Measurements from ENCODE around the gene WASF2. TPM values are rescaled to one million over a fixed set of nuclear protein-coding genes. Genes with fewer than 3 reads are reported as not detected.
"Not testable (repeated sequence)": the region's sequence is repeated elsewhere in the genome, so short reads cannot be mapped to it uniquely, and the experiment has no call there.

WASF2 gene, protein sequence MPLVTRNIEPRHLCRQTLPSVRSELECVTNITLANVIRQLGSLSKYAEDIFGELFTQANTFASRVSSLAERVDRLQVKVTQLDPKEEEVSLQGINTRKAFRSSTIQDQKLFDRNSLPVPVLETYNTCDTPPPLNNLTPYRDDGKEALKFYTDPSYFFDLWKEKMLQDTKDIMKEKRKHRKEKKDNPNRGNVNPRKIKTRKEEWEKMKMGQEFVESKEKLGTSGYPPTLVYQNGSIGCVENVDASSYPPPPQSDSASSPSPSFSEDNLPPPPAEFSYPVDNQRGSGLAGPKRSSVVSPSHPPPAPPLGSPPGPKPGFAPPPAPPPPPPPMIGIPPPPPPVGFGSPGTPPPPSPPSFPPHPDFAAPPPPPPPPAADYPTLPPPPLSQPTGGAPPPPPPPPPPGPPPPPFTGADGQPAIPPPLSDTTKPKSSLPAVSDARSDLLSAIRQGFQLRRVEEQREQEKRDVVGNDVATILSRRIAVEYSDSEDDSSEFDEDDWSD
- 141 TPM for total RNA-seq

DNA sequence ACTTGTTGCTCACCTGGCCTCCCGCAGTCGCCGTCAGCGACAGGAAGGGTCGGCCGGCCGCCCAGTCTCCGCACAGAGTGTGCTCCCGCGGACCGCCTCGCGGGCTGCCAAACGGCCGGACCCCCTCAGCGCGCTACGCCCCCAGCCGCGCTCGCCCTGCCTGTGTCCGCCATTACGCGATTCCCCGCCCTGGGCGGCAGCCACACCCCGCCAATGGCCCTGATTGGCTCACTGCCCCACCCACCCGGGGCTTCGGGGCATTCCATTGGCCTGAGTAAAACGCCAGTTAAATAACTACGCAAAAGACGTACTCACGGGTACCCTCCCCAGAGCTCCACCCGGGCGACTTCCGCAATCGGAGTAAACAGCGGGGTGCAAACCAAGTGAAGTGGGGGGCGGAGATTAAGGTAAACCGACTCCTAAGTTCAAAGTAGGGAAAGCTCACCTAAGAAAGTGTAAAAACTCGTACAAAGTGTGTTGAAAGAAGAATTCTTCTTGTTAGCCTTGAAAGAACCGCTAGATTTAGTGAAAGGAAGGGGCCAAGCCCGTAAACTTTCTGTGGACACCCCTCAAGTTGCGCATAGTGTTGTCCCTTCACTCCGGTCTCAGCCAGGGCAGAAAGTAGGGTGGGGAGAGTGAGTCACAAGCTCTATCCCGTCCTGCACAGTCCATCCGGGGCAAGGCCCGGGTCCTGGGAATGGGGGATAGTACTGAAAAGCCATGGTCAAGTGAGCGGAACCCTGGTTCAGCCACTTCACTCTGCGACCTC lies at the start of gene WASF2:
TSS of gene WASF2 (minus strand) at position 195 of the 769 bp plus-strand sequence. CDS start 61,277 bp downstream, outside the sequence.
- peak; percentile 99 for DNase-seq (ENCODE audit: low spot score)

DNA sequence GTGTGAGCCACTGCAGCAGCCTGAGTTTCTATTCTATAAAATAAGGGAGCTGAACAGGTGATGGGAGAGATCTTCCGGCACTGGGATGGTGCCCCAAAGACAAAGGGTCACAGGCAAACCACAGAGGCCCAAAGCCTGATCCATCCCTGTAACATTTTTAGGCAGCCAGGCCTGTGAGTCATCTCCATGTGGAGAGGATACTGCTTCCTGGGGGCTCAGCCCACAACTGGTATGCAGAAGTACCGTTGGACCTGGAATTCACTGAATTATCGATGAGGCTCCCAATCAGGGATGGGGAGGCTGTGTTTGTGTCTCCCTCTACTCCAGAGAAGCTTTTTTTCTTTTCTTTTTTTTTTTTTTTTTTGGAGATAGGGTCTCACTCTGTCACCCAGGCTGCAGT lies 48.8 kb upstream of the WASF2 start:
- no peak for DNase-seq (ENCODE audit: low spot score)

DNA sequence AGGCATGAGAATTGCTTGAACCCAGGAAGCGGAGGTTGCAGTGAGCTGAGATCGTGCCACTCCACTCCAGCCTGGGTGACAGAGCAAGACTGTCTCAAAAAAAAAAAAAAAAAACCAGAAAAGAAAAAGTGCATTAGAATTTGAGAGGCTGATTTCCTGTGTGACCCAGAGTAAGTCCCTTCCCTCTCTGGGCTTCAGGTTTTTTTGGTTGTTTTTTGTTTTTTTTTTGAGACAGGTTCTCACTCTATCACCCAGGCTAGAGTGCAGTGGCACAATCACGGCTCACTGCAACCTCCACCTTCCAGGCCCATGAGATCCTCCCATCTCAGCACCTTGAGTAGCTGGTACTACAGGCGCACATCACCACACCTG lies 48.3 kb upstream of the WASF2 start:
- not testable (repeated sequence) for DNase-seq (ENCODE audit: low spot score)

DNA sequence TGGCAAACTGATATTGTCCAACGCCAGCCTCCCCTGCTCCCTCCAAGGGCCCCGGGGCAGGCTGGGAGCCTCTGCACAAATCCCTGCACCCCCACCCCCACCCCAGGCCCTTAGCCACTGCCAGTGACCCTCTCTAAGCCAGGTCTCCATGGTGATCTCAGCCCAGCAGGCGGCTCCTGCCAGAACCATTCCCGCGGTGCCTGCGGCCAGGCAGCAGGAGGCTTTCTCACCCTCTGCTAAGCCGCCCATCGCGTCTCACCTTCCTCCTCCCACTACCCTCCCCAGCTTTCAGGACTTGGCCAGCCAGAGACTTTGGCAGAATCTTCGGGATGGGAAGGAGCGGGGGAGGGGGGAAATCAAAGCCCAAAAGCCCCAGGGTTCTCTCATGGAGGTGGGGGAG lies 46.8 kb upstream of the WASF2 start:
- DNase-seq (ENCODE audit: low spot score): no peak

DNA sequence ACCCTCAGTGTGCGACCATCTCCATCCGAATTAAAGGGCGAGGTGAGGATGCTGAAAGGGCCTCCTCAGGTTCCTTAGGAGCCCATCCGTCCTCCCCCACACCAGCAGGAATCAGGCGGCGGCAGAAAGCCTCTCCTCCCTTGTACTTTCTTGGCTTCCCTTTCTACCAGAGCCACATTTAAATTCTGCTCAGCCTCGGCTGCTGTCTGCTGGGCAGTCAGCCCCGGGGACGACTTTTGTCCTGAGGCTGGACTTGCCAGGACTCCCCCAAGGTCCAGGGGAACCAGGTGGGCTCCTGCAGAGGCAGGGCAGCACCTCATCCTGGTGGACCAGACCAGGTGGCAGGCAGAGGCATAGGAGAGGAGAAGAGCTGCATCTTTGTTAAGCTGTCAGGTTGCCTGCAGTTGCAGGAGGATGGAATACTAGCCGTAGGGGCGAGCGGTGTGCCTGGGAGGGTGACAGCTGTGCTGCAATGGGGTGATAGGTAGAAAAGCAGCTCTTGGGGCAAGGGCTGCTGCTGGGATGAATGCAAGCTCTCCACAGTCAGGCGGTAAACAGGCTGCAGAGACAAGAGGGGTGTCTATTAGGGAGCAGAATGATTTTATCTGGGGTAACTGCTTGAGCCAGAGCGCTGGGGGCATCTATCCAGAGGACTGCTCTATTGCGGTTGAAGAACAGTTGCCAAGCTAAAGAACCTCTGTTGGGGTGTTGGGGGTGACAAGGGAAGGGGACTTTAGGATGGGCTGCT lies 46.2 kb upstream of the WASF2 start:
- no peak for DNase-seq (ENCODE audit: low spot score)

DNA sequence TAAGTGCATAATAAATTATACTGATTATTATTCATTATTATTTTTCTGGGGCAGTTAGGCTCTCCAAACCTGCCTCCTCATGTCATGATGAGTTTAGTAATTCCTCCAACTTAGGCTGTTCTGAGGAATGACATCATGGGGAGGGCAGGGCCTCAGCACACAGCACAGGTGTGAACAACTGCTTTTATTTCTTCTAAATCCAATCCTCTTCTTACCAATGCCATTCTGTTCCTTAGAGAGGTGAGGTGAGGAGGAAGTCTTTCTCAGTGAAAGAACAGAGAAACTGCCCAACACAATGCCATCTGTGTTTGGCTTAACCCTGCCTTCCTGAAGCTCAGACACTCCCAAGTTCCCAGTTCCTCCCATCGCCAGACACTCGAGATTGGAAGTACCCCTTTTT lies 45.4 kb upstream of the WASF2 start:
- no peak for DNase-seq (ENCODE audit: low spot score)

DNA sequence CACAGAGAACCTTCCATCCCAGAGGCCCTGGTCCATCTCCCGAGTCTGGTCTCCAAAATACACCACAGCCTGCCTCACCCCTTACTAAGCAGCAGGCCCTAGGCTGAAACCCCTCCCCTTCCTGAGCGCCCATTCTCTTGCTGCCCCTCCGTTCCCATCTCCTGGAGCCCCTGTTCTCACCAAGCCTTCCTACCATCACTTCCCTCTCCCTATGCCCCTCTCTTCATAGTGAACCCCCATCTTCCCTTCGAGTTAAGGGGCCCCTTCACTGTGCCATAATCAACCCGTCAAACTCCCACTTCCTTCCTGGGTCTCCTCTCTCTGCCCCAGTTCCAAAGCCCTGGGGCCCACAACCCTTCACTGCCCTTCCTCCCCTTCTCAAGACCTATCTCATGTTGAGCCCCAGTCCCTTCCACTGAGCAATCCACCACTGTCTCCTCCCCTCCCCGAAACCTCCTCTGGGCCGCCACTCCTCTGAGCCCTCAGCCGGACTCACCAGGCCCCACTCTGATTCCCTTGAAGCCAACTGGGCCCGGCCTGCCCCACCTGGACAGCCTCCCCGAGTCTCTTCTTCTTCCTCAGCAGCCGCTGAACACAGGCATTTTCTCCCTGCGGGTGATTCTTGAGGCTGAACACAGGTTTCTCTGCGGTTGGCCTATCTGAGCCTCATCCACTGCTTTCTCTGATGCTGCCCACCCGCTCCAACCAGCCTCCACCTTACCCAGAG lies 42.2 kb upstream of the WASF2 start:
- DNase-seq (ENCODE audit: low spot score): no peak

DNA sequence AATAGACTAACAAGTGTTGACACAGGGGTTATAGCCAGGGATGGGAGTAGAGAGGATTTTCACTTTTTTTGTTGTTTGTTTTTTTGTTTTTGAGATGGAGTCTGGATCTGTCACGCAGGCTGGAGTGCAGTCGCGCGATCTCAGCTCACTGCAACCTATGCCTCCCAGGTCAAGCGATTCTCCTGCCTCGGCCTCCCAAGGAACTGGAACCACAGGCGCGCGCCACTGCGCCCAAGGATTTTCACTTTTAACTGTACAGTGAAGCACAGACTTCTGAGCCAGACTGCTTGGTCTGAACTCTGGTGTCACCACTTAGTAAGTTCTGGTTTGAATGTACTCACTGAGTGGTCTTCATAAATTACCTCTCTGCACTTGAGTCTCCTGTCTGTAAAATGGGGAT lies 40.2 kb upstream of the WASF2 start:
- no peak for DNase-seq (ENCODE audit: low spot score)

DNA sequence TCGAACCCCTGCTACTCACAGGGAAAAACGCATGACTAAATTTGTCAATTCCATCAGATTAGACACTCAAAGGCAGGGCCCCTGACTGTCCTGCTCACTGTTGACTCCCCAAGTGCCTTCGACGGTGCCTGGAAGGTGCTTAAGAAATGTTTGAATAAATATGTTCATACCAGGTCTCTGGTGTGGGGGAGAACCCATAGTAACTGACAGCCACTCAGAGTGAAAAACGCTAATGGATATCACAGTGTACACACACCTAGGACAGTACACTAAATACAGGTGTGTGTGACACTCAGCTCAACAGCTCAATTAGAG lies 39.7 kb upstream of the WASF2 start:
- DNase-seq (ENCODE audit: low spot score): no peak

DNA sequence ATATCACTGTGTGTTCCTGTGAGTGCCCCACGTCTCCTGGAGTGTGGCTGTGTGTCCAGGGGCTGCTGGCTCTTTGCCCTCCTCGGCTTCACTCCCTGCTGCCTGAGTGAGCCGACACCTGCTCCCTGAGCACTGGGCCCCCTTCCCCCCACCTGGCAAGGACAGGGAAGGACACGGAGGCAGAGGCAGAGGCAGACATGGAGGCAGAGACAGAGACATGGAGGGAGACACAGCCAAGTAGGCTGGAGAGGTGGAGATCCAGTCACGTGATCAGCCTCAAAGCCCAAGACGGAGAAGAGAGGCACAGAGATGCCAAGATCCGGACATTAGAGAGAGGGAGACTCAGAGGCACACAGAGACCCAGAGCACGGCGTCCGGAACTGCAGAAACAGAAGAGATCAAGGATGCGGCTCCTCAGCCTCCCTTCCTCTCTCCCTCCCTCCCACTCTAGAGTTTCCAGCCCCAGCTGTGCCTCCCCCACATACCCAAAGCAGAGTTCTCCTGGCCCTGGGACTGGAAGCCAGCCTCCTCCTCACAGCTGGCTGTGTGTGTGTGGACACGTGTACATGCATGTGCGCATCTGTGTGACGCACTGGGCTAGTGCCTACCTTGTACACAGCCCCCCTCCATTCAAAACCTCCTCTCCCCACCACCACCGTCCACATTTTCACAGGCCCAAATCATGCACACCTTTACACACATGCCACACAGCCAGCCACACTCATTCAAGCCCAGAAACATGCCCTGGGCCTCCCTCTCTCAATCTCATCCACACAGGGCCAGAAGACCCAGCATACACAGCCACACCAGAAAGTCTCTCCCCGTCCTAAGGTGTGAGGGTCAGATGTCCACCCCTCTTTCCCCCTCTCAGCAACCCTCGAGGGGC lies 39.1 kb upstream of the WASF2 start:
- peak; percentile 70 for DNase-seq (ENCODE audit: low spot score)

DNA sequence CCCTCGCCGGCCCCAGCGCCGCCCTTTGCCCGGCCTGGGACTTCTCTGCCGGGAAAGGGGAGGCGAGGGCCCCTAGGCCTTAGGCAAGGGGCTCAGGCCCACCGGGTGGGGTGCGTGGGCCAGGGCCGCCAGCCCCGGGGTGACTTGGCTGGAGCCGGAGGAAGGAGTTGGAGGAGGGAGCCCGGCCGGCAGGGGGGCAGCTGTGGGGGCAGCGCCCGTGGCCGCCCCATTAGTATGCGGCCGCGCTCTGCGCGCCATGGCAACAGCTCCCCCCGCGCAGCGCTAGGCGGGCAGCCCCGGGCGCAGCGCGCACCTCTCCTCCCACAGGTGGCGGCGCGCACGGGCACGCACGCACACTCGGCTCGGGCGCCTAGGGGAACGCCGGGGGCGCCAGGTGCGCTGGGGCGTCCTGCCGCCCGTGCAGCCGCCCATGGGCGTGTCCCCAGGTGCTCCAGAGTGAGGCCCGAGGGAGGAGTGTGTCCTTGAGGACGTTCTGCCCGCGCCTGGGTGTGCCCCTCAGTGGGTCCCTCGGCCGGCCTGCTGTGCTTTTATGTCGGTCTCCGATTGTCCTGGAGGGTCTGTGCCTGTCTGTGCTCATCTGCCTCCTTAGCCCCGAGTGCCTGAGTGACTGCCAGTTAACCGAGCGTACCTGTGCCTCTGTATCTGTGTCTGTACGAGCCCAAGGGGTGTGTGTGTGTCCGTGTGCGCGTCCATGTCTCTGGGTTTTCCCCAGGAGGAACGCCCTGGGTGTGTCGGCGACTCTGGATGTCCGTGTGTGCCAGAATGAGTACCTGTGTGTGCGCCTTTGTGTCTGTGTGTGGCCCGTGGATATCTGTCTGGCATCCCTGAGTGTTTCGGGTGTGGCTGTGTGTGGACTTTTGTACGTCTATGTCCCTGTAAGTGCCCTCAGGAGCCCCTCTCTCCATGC lies 38.2 kb upstream of the WASF2 start:
- no peak for DNase-seq (ENCODE audit: low spot score)

DNA sequence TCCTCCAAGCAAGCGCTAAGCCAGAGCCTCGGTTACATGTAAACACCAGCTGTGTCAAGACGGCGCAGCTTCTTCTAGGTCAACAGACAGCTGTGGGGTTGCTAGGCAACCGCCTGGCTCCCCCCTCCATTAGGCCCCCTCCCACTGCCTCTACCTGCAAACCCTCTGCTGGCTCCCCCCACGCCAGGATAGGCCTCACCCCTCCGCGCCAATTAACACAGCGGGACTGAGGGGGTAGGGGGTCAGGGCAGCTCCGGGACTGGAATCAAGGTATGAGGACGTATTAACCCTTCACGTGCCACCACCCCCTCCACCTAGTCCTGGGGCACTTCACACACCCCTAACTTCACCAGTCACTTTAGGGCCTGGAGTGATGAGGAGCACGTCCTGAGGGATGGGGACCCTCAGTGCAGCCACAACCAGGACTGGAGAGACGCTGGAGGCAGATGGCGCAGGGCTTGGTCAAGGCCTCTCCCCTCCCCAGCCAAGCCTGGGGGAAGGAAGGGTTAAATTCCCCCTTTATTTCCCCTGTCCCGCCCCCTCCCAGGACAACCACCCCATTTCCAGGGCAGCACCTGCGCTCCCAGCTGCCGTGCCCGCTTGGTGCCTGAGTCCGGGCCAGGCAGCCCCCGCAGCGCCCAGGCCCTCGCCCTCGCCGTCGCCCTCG lies 37.4 kb upstream of the WASF2 start:
- peak; percentile 63 for DNase-seq (ENCODE audit: low spot score)

DNA sequence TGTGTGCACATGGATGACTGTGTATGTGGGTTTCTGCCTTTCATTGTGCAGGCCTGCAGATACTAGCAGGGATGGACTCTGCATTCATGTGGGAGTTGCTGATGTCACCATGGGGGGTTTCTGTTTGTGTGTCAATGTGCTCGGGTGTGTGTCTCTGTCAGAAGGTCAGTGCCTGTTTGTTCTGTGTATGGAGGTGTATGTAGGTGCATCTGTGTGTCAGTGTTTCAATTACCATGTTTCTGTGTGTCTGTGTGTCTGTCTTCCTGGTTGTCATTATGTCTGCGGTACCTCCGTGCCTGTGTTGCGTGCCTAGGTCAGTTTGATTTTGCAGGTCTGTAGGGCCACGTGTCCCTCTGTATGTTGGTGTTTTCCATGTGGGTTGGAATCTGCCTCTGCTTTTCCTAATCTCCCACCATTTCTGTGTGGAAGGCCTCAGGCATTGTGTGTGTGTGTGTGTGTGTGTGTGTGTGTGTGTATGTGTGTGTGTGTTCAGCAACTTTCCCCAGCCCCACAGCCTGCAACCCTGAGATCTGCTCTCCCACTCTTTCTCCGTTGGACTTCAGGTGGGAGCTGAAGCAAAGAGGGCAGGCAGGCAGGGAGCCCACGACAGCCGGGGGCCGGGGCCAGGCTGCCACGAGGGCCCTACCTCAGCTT lies 36.7 kb upstream of the WASF2 start:
- DNase-seq (ENCODE audit: low spot score): no peak

DNA sequence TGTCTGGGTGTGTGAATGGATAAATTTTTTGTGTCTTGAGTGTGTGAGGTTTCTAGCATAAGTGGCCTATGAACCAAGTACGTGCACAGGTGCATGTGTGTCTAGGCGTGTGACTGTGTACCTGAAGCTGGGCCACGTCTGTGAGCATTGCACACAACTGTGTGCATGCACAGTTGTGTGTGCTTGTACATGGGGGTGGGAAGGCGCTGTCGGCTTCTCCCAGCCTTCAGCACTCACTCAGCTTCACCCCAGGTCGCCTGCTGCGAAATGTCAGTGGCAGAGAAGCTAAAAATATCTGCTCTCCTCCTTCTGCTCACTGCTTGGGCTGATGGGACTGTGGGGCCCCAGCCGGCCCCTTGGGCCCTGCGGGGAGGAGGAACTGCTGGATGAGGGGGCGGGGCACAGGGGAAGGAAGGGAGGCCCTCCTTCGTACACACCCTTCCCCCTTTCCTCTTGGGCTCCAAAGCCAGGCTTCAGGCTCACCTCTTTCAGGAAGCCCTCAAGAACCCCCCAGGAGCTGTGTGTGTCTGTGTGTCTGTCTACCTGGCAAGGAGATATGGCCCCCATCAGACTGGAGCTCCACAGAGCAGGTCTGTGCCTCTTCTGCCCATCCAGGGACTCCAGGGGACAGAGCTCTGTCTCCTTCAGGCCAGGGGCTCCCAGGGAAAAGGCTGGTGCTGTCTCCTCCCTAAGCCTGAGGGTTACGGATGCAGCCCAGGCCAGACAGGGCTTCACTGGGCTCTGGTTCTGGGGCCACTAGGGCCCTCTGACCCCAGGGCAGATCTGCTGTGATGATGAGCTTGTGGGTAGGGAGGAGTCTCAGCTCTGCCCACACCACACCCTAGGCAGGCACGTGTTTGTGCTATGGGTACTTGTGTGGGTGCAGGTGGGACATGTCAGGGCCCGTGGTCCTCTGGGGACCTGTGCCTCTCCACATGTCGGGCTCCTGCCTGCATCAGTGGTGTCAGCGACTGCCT lies 35.6 kb upstream of the WASF2 start:
- peak; percentile 76 for DNase-seq (ENCODE audit: low spot score)

DNA sequence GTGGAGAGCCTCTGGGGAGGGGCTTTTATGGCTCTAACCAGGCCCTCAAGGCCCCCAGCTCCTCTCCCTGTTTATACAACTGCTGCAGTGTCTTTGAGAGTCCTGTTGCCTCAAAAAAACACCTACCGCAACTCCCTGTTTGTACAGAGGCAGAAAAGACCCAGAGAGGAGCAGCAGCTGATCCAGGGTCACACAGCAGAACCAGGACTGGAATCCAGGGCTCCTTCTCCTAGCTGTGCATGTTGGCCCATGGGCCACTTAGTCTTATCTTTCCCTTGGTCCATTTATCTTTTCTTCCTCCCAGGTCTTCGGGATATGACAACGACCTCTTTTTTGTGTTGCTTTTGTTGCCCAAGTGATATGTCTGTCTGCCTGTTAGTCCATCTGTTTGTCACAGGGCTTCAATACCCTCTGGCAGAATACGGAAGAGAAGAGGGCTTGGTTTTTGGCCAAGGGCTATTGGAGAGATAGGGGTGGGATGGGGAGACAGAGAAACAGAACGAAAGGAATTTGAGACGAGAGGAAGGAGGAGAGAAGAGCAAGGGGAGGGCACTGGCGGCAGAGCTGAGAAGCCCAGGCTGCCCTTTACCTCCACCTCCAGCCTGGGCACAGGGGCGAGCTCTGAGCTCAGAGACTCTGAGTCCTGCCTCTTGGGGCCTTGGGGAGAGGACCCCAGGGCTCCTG lies 33.5 kb upstream of the WASF2 start:
- no peak for DNase-seq (ENCODE audit: low spot score)

DNA sequence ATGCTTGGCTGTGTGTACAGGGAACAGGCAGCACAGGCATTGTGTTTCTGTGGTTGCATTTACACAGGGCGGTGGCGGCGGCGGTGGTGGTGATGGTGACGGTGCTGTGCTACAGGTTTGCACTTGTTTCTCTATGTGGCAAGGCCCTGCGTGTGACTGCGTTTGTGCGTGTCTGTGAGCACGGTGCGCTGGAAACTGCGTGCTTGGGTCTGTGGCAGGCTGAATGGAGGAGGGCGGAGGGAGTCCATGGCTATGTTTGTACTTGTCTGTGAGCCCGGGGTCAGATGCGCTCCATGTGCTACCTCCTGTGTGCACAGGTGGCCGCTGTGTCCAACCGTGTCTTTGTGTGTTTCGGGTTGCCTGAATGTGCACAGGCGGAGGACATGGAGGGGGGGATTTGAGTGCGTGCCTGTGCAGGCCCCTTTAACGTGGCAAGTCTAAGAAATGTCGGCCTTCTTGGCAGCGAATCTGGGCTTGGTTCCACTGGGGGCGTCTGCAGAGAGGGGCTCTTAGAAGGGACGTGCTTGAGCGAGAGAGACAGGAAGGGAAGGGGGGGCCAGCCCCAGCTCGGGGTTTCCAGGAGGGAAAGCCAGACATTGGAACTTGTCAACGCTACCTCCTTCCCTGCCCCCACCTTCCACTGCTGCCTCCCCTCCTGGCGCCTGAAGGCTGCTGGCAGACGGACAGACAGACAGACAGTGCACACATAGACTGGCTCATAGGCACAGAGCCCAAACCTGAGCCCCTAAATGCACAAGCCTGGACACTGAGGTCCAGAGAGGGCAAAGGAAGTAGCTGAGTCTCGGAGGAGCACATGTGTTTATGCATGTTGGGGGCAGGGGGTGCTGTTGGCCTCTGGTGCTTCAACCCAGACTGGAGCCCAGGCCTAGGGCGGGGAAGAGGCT lies 32.7 kb upstream of the WASF2 start:
- peak; percentile 85 for DNase-seq (ENCODE audit: low spot score)
